Breast epithelium (tissue), 3 donors: Measurements from ENCODE around the gene ZNF134.

Source experiments
- POLR2A ChIP-seq: fragments of 450-650 bp; IDR thresholded peaks from one replicate; pipeline ENCODE4 v1.6.1; 2016; ENCODE audit warnings: antibody characterized with exemption, mild to moderate bottlenecking, moderate library complexity
- POLR2AphosphoS5 ChIP-seq, 3 donors: sonication (generic); formaldehyde crosslinking; IDR thresholded peaks; one replicate each; pipeline ENCODE4 v1.6.1; 2017; ENCODE audit warnings: antibody characterized with exemption in 3 of 3
- TF ChIP-seq, protein P1 (sequence below), 3 donors: fragments of 450-650 bp; IDR thresholded peaks; one replicate each; pipeline ENCODE4 v1.5.1; 2016 to 2017; ENCODE audit warnings: antibody characterized with exemption in 3 of 3, mild to moderate bottlenecking in 3 of 3, moderate library complexity in 3 of 3

DNA sequence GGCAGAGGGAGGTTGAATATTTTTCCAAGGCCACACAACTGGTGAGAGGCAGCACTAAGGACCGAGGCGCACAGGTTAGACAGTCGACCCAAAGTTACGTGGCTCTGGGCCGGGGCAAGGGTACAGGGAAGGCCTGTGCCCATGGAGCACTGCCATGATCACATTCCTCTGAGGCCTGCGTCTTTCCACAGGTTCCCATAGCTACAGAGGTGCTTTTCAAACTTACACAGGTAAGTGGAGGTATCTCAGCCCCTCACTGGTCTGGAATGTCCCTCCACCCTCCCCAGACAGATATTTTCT is 19.7 kb downstream of the ZNF134 start:
- TF ChIP-seq, protein P1, sequence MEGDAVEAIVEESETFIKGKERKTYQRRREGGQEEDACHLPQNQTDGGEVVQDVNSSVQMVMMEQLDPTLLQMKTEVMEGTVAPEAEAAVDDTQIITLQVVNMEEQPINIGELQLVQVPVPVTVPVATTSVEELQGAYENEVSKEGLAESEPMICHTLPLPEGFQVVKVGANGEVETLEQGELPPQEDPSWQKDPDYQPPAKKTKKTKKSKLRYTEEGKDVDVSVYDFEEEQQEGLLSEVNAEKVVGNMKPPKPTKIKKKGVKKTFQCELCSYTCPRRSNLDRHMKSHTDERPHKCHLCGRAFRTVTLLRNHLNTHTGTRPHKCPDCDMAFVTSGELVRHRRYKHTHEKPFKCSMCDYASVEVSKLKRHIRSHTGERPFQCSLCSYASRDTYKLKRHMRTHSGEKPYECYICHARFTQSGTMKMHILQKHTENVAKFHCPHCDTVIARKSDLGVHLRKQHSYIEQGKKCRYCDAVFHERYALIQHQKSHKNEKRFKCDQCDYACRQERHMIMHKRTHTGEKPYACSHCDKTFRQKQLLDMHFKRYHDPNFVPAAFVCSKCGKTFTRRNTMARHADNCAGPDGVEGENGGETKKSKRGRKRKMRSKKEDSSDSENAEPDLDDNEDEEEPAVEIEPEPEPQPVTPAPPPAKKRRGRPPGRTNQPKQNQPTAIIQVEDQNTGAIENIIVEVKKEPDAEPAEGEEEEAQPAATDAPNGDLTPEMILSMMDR (IDR thresholded peaks at IDR 0.05): no peak
- TF ChIP-seq POLR2A (no peak), POLR2AphosphoS5 (IDR thresholded peaks at IDR 0.05) (no peak)
